Effector memory CD4-positive, alpha-beta T cell (primary cell): ENCODE results near the gene NOC4L.

Experiments used
- DNase-seq, 3 donors: peaks; one replicate each; pipeline ENCODE4 v3.0.0-alpha.2; 2020
- H3K27ac ChIP-seq: 2 replicates; pipeline ENCODE4 v1.7.0; 2013; ENCODE audit warnings: mild to moderate bottlenecking, low read length, moderate library complexity; ENCODE audit not compliant: insufficient read depth, poor library complexity, severe bottlenecking
- H3K27me3 ChIP-seq: replicated peaks from 2 replicates; pipeline ENCODE4 v1.7.0; 2013; ENCODE audit warnings: mild to moderate bottlenecking, low read length; ENCODE audit not compliant: insufficient read depth, control insufficient read depth, poor library complexity, severe bottlenecking
- H3K36me3 ChIP-seq: 2 replicates; pipeline ENCODE4 v1.7.0; 2013; ENCODE audit warnings: mild to moderate bottlenecking, low read length, moderate library complexity; ENCODE audit not compliant: control insufficient read depth, insufficient read depth
- H3K4me1 ChIP-seq: 2 replicates; pipeline ENCODE4 v1.7.0; 2013; ENCODE audit warnings: low read length, mild to moderate bottlenecking; ENCODE audit not compliant: control insufficient read depth, insufficient read depth, poor library complexity, severe bottlenecking
- H3K4me3 ChIP-seq: 2 replicates; pipeline ENCODE4 v1.7.0; 2013; ENCODE audit warnings: low read length, low read depth, mild to moderate bottlenecking; ENCODE audit not compliant: insufficient read depth, poor library complexity, severe bottlenecking
- H3K9me3 ChIP-seq: 2 replicates; pipeline ENCODE4 v1.7.0; 2013; ENCODE audit warnings: mild to moderate bottlenecking, low read length, moderate library complexity; ENCODE audit not compliant: control insufficient read depth

The NOC4L gene

GRCh38 chr12:132170094-132170636 lies 25.9 kb downstream of the NOC4L start:
- Histone ChIP-seq H3K27me3 (peaks cover 3% of the 10 kb centered on the region), H3K4me1 (peaks cover 33% of the 10 kb centered on the region), H3K36me3 (no peaks in the 10 kb centered on the region), H3K4me3 (no peak overlapping the region), H3K9me3 (no peaks in the 10 kb centered on the region), H3K27ac (no peak overlapping the region)
- no peak for DNase-seq

DNA sequence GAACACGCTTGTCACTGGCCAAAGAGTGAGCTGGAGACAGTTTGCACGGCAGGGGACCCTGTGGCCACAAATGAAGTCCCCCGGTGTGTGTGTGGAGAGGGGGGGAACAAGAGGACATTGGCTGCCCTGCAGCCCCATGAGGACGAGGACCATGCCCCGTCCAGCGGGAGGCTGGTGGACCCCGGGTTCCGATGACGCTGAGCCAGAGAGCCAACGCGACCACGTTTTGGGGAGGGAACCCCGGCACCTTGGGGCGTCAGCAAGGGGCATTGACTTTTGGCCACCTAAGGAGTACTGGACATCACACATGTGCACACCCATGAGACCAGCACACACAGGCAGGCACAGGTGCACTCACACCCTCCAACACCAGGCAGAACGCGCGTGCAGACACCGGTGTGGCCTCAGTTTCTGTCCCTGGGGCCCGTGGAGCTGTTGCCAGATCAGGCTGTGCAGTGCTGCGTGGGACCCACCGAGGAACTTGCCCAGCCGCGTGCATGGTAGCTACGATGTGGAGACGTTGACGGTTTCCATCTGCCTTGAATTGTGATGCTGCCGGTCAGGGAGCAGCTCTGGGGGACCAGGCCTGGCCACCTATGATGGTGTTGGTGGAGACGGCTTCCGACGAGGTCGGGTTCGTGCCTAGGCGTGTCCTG lies 26.5 kb downstream of the NOC4L start:
- Histone ChIP-seq H3K9me3 (no peaks in the 10 kb centered on the region), H3K36me3 (no peaks in the 10 kb centered on the region), H3K4me1 (peaks cover 33% of the 10 kb centered on the region), H3K27ac (no peak overlapping the region), H3K27me3 (peaks cover 3% of the 10 kb centered on the region), H3K4me3 (no peak overlapping the region)
- DNase-seq: no peak

- H3K4me1 ChIP-seq: peaks cover 33% of the 10 kb centered on the region
- no peak overlapping the region for H3K4me3 ChIP-seq
- H3K9me3 ChIP-seq: no peaks in the 10 kb centered on the region
- H3K27ac ChIP-seq: no peak overlapping the region
- peaks cover 3% of the 10 kb centered on the region for H3K27me3 ChIP-seq
- DNase-seq: no peak
- no peaks in the 10 kb centered on the region for H3K36me3 ChIP-seq
These were observed 27.2 kb downstream of the NOC4L start for GRCh38 chr12:132171293-132171967.

DNA sequence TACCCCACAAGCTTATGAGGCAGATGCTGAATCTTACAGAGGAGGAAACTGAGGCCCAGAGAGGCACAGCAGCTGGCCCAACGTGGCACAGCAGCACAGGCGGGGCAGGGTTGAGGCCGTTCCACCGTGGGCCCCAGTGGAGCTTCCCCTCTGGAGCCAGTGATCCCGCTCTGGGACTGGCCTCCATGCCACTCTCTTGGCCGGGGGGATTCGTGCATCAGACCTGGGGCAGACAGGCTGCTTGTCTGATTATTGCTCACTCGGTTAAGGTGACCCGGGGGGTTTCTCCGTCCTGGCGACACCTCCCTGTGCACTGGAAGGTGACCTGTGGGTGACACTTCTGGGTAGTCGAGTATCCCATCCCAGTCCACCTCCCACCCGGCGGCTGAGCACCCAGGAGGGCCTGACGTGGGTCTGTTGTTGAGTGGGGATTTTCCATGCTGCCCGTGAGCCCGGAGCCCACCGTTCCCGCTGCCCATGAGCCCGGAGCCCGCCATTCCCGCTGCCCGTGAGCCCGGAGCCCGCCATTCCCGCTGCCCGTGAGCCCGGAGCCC lies 27.8 kb downstream of the NOC4L start:
- Histone ChIP-seq H3K36me3 (no peaks in the 10 kb centered on the region), H3K27me3 (peaks cover 3% of the 10 kb centered on the region), H3K4me3 (no peak overlapping the region), H3K4me1 (peaks cover 33% of the 10 kb centered on the region), H3K9me3 (no peaks in the 10 kb centered on the region), H3K27ac (no peak overlapping the region)
- no peak for DNase-seq

- no peak overlapping the region for H3K27ac ChIP-seq
- no peak overlapping the region for H3K4me3 ChIP-seq
- no peaks in the 10 kb centered on the region for H3K9me3 ChIP-seq
- peaks cover 3% of the 10 kb centered on the region for H3K27me3 ChIP-seq
- peaks cover 32% of the 10 kb centered on the region for H3K4me1 ChIP-seq
- H3K36me3 ChIP-seq: no peaks in the 10 kb centered on the region
- DNase-seq: no peak
These were observed 28.4 kb downstream of the NOC4L start for GRCh38 chr12:132172619-132173018.

- H3K4me3 ChIP-seq: no peak overlapping the region
- peaks cover 26% of the 10 kb centered on the region for H3K4me1 ChIP-seq
- no peaks in the 10 kb centered on the region for H3K36me3 ChIP-seq
- no peaks in the 10 kb centered on the region for H3K9me3 ChIP-seq
- H3K27ac ChIP-seq: no peak overlapping the region
- H3K27me3 ChIP-seq: peaks cover 3% of the 10 kb centered on the region
- no peak for DNase-seq
These were observed 29.1 kb downstream of the NOC4L start for GRCh38 chr12:132173135-132174014.

GRCh38 chr12:132174015-132174838 lies 30.0 kb downstream of the NOC4L start:
- Histone ChIP-seq H3K27me3 (peaks cover 3% of the 10 kb centered on the region), H3K4me1 (peaks cover 28% of the 10 kb centered on the region), H3K9me3 (no peaks in the 10 kb centered on the region), H3K36me3 (no peaks in the 10 kb centered on the region), H3K4me3 (no peak overlapping the region), H3K27ac (no peak overlapping the region)
- DNase-seq: no peak

DNA sequence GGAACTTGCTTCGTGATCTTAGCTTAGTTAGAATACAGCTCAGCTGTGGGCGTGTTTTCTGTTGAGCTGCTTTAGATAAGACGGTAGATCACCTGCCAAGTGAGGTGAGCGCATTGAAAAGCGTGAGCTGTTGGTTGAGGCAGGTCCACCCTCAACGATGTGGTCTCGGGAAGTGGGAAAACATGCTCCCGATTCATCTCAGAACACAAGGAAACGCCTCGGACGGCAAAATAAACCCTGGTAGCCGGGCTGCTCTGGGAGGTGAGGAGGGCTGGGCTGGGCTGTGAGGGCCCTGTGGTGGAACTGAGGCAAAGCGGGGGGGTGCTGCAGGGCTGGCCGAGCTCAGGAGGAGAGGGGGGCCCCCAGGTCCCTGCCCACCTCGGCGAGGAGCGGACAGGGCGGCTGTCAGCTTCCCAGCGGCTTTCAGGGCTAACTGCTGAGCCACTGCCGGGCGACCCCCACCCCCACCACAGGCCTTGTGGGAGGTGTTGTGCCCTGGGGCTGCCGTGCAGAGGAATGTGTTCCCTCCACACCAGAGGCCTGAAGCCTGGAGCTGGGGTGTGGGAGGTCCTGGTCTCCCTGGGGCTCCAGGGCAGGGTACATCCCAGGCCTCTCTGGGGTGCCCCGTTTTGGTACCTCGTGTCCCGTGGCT lies 30.7 kb downstream of the NOC4L start:
- Histone ChIP-seq H3K27me3 (peaks cover 3% of the 10 kb centered on the region), H3K36me3 (no peaks in the 10 kb centered on the region), H3K4me3 (no peak overlapping the region), H3K4me1 (peaks cover 30% of the 10 kb centered on the region), H3K27ac (no peak overlapping the region), H3K9me3 (no peaks in the 10 kb centered on the region)
- no peak for DNase-seq
